ENCODE data around the gene PRRC2B.

- no peak for TF ChIP-seq ZNF274 (IDR thresholded peaks at IDR 0.05; ENCODE audit: low read depth, low read length)
- TF ChIP-seq YY1 (IDR thresholded peaks at IDR 0.05; ENCODE audit: insufficient read depth, insufficient read length): no peak
- TF ChIP-seq SUZ12 (IDR thresholded peaks at IDR 0.05; ENCODE audit: extremely low read depth, insufficient read depth, insufficient read length): no peak
These were observed 46.4 kb upstream of the PRRC2B start for GRCh38 chr9:131347376-131348020.
